D341Med (cell line): ENCODE data around the gene FOXO1.
"Not testable (repeated sequence)": the region's sequence is repeated elsewhere in the genome, so short reads cannot be mapped to it uniquely, and the experiment has no call there.

ENCODE experiments used
- DNase-seq: peaks from one replicate; pipeline ENCODE4 v3.0.0; 2012; ENCODE audit warnings: low spot score

Gene FOXO1

GRCh38 chr13:40666045-40666932 lies at the start of gene FOXO1:
TSS of gene FOXO1 (minus strand) at chr13:40666641. CDS start at chr13:40666212, 429 bp downstream.
- DNase-seq = peak; percentile 100

DNA sequence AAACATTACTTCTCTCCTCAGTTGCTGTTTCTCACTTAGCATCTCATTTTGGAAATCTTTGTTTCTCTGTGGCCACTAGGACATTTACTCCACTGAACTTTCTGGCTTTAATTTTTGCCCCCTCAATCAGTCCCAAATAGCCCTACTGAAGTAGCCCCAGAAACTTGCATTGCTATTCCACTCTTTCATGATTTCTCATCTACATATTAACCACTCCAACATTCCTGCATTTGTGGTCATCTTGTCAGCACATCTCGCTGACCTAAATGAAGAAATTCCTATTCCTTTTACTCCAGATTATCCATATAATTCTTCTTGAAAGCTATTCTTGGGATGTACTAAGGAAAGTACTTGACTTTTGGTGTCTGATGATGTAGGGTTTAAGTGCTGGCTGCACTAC lies 48.0 kb upstream of the FOXO1 start:
- DNase-seq = not testable (repeated sequence)

DNA sequence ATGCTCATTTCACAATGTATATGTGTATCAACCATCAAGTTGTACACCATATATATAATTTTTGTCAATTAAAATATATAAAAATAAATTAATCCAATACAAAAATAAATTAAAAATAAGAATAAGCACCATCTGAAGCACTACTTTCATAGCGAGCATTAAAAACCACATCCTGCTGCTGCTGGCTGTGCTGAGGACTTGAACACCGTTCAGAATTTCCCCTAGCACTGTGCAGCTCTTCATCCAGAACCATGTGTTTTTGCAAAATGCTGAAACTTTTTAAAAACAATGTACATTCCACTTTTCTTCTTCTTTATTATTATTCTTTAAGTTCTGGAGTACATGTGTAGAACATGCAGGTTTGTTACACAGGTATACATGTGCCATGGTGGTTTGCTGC lies 40.0 kb upstream of the FOXO1 start:
- DNase-seq = no peak

DNA sequence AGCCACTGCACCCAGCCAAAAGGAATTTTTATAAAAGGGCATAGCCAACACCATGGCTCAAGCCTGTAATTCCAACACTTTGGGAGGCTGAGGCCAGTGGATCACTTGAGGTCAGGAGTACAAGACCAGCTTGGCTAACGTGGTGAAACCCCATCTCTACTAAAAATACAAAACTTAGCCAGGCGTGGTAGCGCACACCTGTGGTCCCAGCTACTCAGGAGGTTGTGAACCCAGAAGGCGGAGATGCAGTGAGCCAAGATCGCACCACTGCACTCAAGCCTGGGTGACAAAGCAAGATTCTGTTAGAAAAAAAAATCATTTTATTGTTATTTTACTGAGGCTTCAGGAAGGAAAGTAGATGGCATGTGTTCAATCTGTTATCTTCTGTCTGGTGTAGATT lies 31.3 kb upstream of the FOXO1 start:
- no peak for DNase-seq

DNA sequence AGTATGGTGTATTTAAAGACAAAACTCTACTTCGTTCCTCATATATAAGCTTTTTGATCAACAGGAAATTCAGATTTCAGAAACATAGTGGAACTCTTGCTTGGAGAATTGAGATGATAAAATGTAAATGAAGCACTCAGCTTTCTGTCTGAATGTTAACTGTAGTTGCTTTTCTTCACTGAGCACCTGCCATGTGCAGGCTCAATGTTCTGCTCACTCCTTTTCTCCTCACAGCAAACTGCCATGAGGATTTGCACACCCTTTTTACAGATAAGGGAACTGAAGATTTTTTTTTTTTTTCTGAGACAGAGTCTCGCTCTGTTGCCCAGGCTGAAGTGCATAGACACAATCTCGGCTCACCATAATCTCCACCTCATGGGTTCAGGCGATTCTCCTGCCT lies 28.0 kb upstream of the FOXO1 start:
- DNase-seq = no peak

- DNase-seq = no peak
Observed at GRCh38 chr13:40692946-40693345, 26.5 kb upstream of the FOXO1 start.

DNA sequence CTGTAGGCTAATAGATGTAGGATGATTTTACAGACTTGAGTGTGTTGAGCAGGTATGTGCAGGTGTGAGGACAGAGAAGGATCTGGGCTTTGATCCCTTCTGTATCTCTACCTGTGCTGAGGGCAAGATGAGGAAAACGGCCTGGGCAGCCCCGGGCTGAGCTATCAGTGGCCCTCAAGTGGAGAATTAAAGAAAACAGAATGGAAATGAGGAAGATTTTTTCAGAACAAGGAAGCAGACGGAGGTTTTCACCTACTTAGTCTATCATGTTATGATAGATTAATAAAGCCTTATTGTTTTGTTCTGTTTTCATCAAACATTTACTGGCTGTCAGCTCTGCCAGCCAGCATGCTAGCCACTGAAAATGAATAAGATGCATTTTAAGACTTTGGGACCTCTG lies 22.3 kb upstream of the FOXO1 start:
- no peak for DNase-seq

DNA sequence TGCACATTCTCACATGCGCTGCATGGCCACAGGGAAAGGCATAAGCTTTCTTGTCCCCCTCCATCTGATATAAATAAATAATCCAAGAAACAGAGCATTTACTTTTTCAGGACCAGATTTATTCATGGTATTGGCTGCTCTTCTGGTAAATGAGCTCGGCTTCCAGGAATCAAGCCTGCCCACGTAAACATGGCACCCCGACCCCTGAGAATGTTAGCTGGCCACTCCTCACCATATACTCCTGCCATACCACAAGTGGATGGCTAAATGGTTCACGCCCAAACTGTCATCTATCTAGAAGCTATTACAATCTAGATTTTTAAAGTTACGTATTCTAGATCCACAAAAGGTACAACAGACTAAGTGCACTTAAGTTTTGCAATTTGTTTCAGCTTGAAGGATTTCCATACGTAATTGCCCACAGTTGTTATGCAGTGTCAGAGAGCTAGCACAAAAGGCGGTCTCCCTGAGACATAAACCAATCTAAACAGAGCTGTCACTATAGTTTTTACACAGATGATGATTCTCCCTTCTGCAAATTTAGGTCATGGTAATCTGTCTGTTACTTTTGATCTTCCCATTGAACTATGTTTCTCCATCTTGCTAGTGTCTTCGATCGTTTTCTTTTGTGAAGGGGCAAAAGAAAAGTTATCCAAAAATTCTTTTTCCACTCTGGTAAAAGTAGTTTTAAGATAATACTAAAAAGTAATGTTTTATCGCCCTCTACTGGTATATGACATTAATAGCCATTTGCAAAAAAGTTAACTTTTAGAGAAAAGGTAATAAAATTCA lies 16.2 kb upstream of the FOXO1 start:
- DNase-seq = no peak

- DNase-seq = no peak
Observed at GRCh38 chr13:40681341-40682146, 15.1 kb upstream of the FOXO1 start.

- DNase-seq = no peak
Observed at GRCh38 chr13:40680659-40681323, 14.3 kb upstream of the FOXO1 start.

GRCh38 chr13:40679480-40679985 lies 13.1 kb upstream of the FOXO1 start:
- DNase-seq = no peak

- no peak for DNase-seq
Observed at GRCh38 chr13:40677064-40677463, 10.6 kb upstream of the FOXO1 start.

DNA sequence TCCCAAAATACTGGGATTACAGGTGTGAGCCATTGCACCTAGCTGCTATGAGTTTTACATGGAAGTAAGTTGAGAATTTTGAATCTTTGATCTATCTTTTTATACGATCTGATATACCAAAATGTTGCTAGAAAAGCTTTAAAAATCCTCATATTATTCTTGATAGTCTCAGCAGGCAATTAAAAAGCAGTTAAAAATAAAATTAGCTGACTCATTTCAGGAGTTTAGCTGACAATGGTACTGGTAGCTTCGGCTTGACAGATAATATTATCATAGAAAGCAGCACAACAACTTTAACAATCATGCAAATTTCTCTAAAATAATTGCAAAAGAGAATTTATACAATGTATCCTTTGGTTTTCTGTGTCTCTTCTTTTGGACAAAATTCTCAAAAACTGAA lies 9.6 kb upstream of the FOXO1 start:
- DNase-seq = no peak

DNA sequence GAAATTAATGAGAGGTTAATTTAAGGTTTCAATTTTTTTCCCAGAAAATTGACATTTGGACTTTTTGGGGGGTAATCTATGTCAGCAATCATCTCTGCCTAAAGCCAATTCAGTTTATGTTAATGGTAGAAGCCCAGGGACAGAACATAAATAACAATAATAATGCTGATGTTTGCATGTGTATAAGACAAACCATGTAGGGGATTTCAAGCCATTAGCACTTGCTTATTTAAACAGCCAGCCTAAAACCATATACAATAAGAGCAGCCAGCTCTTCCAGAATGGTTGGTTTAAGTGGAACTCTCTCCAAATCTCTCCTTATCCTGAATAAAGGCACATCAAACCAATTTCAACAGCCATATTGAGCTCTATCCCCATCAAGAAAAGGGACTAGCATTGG lies 7.0 kb upstream of the FOXO1 start:
- no peak for DNase-seq

GRCh38 chr13:40672765-40673397 lies 6.4 kb upstream of the FOXO1 start:
- no peak for DNase-seq

DNA sequence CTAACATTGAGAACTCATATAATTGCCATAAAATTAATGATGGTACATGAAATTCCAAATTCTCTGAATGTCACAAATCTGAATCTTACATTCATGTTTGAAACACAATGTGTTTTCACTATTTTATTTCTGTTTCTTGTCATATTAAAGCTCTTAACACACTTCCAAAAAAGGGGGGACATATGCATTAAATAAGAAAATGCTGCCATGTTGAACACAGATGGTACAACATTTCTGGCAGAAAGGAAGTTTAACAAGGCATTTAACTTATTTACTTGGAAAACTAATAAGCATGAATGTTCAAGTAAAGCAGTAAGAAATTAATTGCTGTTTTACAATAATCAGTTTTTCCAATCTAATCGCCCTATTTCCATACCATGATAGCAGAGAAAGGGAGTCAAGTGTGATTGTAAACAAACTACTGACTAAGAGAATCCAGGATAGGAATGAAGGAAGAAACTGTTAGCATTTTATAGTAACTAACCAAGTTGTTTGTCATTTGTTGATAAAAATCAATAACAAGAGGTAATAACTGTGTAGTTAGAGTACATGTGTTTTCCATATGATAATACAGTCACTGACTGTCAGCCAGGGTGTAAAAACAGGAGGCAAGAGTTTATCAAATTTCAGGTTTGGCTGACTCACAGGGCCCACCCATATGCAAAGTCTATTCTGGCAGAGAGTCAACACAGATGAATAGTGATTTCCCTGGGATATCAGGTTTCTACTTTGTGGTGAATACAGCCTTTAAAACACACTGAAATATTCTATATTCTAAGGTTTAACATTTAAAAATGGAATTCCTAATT lies 5.7 kb upstream of the FOXO1 start:
- DNase-seq = no peak

DNA sequence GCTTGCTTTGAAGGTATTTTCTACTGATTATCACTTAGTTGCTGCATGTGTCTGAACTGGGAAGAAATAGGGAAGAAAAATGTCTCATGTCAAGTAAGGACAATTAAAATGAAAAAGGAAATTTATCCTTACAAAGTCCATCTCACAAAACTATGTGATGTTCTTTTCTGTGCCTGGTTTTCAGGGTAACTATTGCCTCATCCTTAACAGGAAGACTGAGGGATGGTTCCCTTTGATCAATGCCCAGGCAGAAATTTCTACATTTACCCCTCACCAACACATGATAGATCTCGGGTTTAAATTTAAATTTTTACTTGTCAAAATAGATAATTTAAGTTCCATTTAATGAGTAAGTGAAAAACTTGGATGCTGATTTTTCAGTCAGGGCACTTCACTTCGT lies 3.9 kb upstream of the FOXO1 start:
- no peak for DNase-seq

GRCh38 chr13:40668335-40668734 lies 1.9 kb upstream of the FOXO1 start:
- DNase-seq = peak; percentile 62

- no peak for DNase-seq
Observed at GRCh38 chr13:40667622-40667978, 1.2 kb upstream of the FOXO1 start.

GRCh38 chr13:40666933-40667621 lies 636 bp upstream of the FOXO1 start:
- DNase-seq = peak; percentile 69
